Measurements from ENCODE around the gene SSBP4. TPM values are rescaled to one million over a fixed set of nuclear protein-coding genes. Genes with fewer than 3 reads are reported as not detected.

Gene SSBP4
- total and polyA plus RNA-seq, 9 of the 15 experiments (the other 6 are each of a cell fraction or from before 2014, with no cell fraction given) = 1.1 to 189 (median 39.0) TPM

DNA sequence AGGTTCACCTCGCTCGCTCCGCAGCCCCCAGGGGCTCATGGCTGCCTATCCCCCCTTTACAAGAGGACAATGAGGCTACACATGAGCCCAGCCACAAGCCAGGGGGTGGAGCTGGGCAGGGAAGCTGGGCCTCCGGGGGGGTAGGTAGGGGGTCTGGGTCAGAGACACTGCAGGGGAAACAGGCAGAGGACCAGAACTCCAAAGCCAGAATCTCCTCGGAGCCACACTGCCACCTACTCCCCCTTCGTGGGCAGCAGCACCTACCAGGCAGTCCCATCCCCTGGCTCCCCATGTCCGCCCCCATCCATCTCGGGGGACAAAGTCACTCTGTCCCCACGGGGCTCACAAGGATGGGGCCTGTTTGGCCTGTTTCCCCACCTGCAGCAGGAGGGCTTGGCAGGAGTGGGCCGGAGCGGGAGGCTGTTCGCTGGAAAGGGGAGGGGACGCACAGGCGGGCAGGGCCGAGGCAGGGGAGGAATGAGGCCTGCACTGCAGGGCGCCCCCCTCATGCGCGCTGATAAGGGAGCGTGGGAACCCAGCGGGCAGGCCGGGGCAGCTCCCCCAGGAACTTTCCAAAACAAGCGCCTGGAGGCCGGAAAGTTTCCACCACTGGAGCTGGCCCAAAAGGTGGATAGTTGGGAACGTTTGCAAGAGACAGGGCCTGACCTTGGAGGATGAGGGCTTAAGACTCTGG lies 19.3 kb downstream of the SSBP4 start (continued):
- TF ChIP-seq, protein P1, sequence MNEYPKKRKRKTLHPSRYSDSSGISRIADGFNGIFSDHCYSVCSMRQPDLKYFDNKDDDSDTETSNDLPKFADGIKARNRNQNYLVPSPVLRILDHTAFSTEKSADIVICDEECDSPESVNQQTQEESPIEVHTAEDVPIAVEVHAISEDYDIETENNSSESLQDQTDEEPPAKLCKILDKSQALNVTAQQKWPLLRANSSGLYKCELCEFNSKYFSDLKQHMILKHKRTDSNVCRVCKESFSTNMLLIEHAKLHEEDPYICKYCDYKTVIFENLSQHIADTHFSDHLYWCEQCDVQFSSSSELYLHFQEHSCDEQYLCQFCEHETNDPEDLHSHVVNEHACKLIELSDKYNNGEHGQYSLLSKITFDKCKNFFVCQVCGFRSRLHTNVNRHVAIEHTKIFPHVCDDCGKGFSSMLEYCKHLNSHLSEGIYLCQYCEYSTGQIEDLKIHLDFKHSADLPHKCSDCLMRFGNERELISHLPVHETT (CRISPR knock-in tag; conservative IDR thresholded peaks at IDR 0.05 in 1 of 2, IDR thresholded peaks at IDR 0.05 in 1 of 2) = peak in 1 of 2 experiments; percentile 27; a peak in 1 of 4 replicates
- TF ChIP-seq, protein P2, sequence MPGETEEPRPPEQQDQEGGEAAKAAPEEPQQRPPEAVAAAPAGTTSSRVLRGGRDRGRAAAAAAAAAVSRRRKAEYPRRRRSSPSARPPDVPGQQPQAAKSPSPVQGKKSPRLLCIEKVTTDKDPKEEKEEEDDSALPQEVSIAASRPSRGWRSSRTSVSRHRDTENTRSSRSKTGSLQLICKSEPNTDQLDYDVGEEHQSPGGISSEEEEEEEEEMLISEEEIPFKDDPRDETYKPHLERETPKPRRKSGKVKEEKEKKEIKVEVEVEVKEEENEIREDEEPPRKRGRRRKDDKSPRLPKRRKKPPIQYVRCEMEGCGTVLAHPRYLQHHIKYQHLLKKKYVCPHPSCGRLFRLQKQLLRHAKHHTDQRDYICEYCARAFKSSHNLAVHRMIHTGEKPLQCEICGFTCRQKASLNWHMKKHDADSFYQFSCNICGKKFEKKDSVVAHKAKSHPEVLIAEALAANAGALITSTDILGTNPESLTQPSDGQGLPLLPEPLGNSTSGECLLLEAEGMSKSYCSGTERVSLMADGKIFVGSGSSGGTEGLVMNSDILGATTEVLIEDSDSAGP (CRISPR knock-in tag; IDR thresholded peaks at IDR 0.05) = 0 out of 2 replicates have a peak, but pooled peaks have one; percentile 36
- TF ChIP-seq, protein P3, sequence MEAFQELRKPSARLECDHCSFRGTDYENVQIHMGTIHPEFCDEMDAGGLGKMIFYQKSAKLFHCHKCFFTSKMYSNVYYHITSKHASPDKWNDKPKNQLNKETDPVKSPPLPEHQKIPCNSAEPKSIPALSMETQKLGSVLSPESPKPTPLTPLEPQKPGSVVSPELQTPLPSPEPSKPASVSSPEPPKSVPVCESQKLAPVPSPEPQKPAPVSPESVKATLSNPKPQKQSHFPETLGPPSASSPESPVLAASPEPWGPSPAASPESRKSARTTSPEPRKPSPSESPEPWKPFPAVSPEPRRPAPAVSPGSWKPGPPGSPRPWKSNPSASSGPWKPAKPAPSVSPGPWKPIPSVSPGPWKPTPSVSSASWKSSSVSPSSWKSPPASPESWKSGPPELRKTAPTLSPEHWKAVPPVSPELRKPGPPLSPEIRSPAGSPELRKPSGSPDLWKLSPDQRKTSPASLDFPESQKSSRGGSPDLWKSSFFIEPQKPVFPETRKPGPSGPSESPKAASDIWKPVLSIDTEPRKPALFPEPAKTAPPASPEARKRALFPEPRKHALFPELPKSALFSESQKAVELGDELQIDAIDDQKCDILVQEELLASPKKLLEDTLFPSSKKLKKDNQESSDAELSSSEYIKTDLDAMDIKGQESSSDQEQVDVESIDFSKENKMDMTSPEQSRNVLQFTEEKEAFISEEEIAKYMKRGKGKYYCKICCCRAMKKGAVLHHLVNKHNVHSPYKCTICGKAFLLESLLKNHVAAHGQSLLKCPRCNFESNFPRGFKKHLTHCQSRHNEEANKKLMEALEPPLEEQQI (IDR thresholded peaks at IDR 0.05) = no peak
- peak; percentile 66 to 90; a peak in 3 of 4 replicates for TF ChIP-seq MAZ (CRISPR knock-in tag; conservative IDR thresholded peaks at IDR 0.05 in 1 of 2, IDR thresholded peaks at IDR 0.05 in 1 of 2)
- TF ChIP-seq ELF4 (CRISPR knock-in tag; IDR thresholded peaks at IDR 0.05) = 0 out of 2 replicates have a peak, but pooled peaks have one; percentile 4
- TF ChIP-seq ZBTB7A (IDR thresholded peaks at IDR 0.05; ENCODE audit: borderline replicate concordance, control insufficient read depth, low read depth, low read length) = peak; percentile 90
- TF ChIP-seq POLR2G (IDR thresholded peaks at IDR 0.05; ENCODE audit: low read depth, low read length) = peak; percentile 68
- TF ChIP-seq ZNF253 (CRISPR knock-in tag; conservative IDR thresholded peaks at IDR 0.05) = no peak
- 0 out of 2 replicates have a peak, but pooled peaks have one; percentile 19 for TF ChIP-seq FOXM1 (IDR thresholded peaks at IDR 0.05; ENCODE audit: low read depth)
- TF ChIP-seq FOXM1 (CRISPR knock-in tag; IDR thresholded peaks at IDR 0.05; ENCODE audit: low read depth) = no peak
- peak; percentile 64 to 70 for TF ChIP-seq NRF1 (conservative IDR thresholded peaks at IDR 0.05 in 1 of 2, IDR thresholded peaks at IDR 0.05 in 1 of 2)
- TF ChIP-seq ADNP (tag; IDR thresholded peaks at IDR 0.05) = no peak
- TF ChIP-seq, protein P4, sequence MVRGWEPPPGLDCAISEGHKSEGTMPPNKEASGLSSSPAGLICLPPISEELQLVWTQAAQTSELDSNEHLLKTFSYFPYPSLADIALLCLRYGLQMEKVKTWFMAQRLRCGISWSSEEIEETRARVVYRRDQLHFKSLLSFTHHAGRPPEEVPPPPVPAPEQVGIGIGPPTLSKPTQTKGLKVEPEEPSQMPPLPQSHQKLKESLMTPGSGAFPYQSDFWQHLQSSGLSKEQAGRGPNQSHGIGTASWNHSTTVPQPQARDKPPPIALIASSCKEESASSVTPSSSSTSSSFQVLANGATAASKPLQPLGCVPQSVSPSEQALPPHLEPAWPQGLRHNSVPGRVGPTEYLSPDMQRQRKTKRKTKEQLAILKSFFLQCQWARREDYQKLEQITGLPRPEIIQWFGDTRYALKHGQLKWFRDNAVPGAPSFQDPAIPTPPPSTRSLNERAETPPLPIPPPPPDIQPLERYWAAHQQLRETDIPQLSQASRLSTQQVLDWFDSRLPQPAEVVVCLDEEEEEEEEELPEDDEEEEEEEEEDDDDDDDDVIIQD (CRISPR knock-in tag; IDR thresholded peaks at IDR 0.05) = no peak

All from K562 (cell line).